Measurements from ENCODE around the gene PTK6. TPM values are rescaled to one million over a fixed set of nuclear protein-coding genes. Genes with fewer than 3 reads are reported as not detected.

The PTK6 gene
- total RNA-seq, 2 donors from 2014 or later: 85.7 to 117 TPM

GRCh38 chr20:63504642-63505041 lies 32.5 kb downstream of the PTK6 start:
- intact Hi-C loops (cut with DNase I, micrococcal nuclease): no loop called here
- DNase-seq: no peak
- ATAC-seq: no peak

- DNase-seq (no peak), ATAC-seq (no peak)
- intact Hi-C loops (cut with DNase I, micrococcal nuclease): no loop called here
Observed at GRCh38 chr20:63503524-63503923, 33.7 kb downstream of the PTK6 start.

GRCh38 chr20:63502671-63503172 lies 34.5 kb downstream of the PTK6 start:
- DNase-seq (no peak), ATAC-seq (no peak)
- intact Hi-C loops (cut with DNase I, micrococcal nuclease): no loop called here

GRCh38 chr20:63501818-63502670 lies 35.1 kb downstream of the PTK6 start:
- intact Hi-C loops (cut with DNase I, micrococcal nuclease): no loop called here
- DNase-seq: no peak
- ATAC-seq: no peak

DNA sequence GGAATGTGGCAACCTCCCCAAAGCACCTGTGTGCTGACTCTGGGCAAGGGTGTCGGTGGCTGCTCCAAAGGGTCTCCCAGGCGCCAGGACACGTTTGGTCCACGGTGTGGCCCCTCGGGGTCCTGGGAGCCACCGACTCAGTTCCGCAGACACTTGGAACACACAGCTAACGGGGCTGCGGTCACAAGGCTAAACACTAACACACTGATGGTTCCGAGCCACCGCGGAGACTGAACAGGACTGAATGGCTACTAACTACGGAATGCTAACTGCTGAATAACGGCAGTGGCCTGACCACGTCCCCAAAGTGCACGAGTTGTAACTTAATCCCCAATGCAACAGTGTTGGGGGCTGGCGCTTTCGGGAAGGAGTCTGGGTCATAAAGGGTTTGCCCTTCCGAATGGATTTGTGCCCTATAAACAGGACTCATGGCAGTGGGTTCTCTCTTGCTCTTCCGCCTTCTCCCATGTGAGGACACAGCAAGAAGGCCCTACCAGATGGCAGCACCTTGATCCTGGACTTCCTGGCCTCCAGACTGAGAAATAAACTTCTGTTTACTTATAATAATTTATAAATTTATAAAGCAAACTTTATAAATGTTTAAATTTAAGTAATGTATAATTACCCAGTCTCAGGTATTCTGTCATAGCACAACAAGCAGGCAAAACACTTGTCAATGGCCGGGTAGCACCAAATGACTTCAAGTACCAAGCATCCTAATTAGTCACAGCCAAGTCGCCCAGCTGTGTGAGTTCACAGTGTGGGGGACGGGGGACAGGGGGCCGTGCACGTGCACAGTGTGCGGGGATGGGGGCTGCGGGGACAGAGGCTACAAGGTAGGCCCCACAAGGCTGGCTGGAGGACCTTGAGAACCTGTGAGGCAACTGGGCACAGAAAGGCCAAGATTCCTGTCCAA lies 36.0 kb downstream of the PTK6 start:
- DNase-seq (no peak), ATAC-seq (no peak)
- intact Hi-C loops (cut with DNase I, micrococcal nuclease): no loop called here

GRCh38 chr20:63500151-63500901 lies 36.9 kb downstream of the PTK6 start:
- intact Hi-C loops (cut with DNase I, micrococcal nuclease): no loop called here
- no peak for ATAC-seq

GRCh38 chr20:63499338-63499969 lies 37.7 kb downstream of the PTK6 start:
- ATAC-seq: peak; percentile 3
- intact Hi-C loops (cut with DNase I, micrococcal nuclease): no loop called here
- no peak for DNase-seq

More at GRCh38 chr20:63500151-63500901, 36.9 kb downstream of the PTK6 start:
- no peak for DNase-seq

- peak; percentile 33 for ATAC-seq
- intact Hi-C loops (cut with DNase I, micrococcal nuclease): no loop called here
- peak in 1 of 2 donors; percentile 36 for DNase-seq
Observed at GRCh38 chr20:63498960-63499337, 38.2 kb downstream of the PTK6 start, which contains the start of gene EEF1A2. Gene EEF1A2, minus strand, starts transcription at chr20:63499083. Its CDS starts 1,320 bp downstream, at chr20:63497763.

- intact Hi-C loops (cut with DNase I, micrococcal nuclease): no loop called here
- ATAC-seq (peak; percentile 21), DNase-seq (no peak)
Observed at GRCh38 chr20:63497946-63498935, 38.9 kb downstream of the PTK6 start.

GRCh38 chr20:63497138-63497945 lies 39.8 kb downstream of the PTK6 start:
- DNase-seq (no peak), ATAC-seq (no peak)
- intact Hi-C loops (cut with DNase I, micrococcal nuclease): no loop called here

- DNase-seq (no peak), ATAC-seq (peak; percentile 26)
- intact Hi-C loops (cut with DNase I, micrococcal nuclease): no loop called here
Observed at GRCh38 chr20:63496596-63497120, 40.5 kb downstream of the PTK6 start.

- ATAC-seq (peak; percentile 75), DNase-seq (peak; percentile 42 to 75)
- intact Hi-C loops (cut with DNase I, micrococcal nuclease): no loop called here
Observed at GRCh38 chr20:63495741-63496595, 41.2 kb downstream of the PTK6 start.

GRCh38 chr20:63495167-63495720 lies 41.9 kb downstream of the PTK6 start:
- ATAC-seq: no peak

GRCh38 chr20:63494420-63495166 lies 42.6 kb downstream of the PTK6 start:
- ATAC-seq (no peak), DNase-seq (no peak)
- intact Hi-C loops (cut with DNase I, micrococcal nuclease): no loop called here

More at GRCh38 chr20:63495167-63495720, 41.9 kb downstream of the PTK6 start:
- intact Hi-C loops (cut with DNase I, micrococcal nuclease): no loop called here
- no peak for DNase-seq

Measured in left colon (tissue), 2 donors.